HG02610 (cell line): ENCODE measurements around the gene HOXC5.

Experiments
- ATAC-seq: cut with Tn5 transposase; IDR thresholded peaks from one replicate; pipeline ENCODE4 v1.9.1; 2021; ENCODE audit warnings: mild to moderate bottlenecking, moderate library complexity; ENCODE audit not compliant: unreplicated experiment

The HOXC5 gene

GRCh38 chr12:54006559-54007220, 26.2 kb upstream of the HOXC5 start:
- ATAC-seq, result no peak

GRCh38 chr12:54007538-54008259, 25.2 kb upstream of the HOXC5 start:
- ATAC-seq, result no peak

DNA sequence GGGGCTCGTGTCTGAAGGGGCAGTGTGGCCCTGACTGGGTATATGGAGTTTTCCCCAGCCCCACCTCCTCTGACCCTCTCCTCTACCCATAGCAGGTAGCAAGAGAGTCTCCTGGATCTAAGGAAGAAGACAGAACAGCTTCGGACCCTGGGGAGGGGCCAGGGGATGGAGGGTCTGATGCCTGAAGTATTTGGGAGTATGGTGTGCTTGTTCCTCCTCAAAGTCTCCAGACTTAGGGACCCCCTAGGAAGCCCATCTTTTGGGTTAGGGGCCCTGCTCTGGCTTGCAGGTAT, 24.6 kb upstream of the HOXC5 start:
- no peak for ATAC-seq

DNA sequence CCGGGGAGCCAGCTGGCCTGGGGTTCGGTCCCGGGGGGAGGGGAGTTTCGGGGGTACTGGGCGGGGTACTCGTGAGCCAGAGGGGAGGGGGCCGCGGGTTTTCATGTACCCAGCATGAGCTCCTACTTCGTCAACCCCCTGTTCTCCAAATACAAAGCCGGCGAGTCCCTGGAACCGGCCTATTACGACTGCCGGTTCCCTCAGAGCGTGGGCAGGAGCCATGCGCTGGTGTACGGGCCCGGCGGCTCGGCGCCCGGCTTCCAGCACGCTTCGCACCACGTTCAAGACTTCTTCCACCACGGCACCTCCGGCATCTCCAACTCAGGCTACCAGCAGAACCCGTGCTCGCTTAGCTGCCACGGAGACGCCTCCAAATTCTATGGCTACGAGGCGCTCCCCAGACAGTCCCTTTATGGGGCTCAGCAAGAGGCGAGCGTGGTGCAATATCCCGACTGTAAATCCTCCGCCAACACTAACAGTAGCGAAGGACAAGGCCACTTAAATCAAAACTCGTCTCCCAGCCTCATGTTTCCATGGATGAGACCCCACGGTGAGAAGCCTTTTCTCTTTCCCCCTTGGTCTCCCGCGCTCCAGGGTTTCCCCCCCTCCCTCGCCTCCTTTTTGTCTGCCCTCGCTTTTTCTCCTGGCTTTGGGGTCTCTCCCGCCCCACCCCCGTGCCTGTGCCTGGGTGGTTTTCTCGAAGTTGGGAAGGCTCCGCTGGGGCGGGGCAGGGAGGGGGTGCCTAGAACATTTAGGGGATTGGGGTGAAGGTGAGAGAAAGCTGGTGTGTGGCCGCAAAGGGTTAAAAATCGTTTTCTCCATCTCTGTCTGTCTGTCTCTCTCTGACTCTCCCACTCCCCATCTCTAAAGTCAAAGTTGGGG, 23.4 kb upstream of the HOXC5 start:
- ATAC-seq, result no peak

DNA sequence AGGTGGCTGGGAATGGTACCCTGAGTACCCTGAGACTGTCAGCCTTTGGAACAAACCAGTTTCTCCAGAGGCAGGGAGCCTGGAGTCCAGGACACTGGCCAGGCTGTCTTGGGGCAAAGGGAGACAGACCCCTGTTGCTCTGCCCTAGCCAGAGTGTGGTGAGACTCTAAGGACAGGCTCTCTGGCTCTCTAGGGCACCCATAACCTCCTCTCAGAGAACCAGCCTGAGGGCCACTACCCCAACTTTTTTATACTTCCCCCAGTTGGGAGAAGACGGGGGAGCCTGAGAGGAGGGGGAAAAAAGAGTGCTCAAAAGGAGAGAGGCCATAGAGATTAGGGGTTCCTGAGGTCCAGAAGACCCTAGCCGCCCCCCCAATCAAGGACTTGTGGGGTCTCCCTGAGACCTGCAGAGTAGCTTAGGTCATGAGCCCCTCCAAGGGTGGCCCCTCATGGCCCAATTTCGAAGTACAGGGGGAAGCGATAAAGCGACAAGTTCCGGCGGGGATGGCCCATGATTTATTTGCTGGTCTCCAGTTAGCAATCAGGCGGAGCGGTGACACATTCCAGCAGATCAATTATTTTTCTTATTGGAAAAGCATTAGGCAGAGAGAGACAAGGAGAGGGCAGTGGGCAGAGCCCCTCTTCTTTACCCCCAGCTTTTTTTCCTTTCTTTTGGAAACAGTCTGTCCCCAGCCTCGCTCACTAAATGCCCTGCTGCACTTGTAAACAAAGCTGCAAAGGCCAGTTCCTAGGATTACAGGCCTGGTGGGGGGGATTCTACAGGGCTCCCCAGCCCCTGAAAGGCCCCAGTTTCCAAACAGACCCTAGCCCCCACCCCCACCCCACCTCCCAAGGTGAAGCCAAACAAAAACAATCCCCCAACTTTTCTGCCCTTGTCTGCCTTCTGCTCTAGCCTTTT, 22.5 kb upstream of the HOXC5 start:
- no peak for ATAC-seq

GRCh38 chr12:54010972-54011664, 21.7 kb upstream of the HOXC5 start:
- no peak for ATAC-seq

DNA sequence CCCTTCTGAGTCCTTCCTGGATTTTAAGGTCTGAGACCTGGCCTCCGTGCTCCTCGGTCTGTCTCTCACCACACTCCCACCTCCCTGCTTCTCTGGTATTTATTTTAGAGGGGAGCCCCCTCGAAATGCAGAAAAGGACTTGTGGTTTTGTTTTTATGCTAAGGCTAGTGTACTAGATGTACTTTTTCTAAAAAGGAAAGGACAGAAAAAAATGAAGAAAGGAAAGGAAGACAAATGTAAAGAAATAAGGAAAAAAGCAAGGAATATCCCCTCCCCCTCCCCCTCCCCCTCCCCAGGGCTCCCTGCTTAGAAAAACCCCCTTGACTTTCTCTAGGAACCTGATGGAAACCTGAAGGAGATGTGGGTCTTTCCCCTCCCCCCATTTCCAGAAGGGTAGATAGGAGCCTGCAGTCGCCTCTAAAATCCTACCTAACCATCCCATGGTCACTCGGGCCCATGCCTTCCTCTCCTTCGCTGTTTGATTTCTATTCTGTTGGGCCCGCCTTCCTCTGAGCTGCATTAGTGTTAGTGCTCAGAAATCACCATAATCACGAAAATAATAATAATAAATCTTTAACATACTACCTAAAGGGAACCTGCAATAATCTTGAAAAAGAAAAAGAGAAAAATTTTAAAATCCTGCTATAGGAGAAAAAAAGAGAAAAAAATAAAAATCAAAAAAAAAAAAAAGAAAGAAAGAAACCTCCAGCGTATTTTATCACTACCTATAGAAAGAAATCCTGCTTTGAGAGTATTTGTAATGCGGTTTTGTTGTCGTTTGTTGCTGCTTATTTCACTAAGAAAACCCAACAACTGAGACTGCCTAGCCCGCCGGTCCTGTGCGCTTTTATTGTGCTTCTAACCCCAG, 21.0 kb upstream of the HOXC5 start:
- no peak for ATAC-seq

GRCh38 chr12:54012631-54013409, 20.0 kb upstream of the HOXC5 start:
- ATAC-seq, result no peak

- no peak for ATAC-seq
Observed at GRCh38 chr12:54014377-54015017, 18.4 kb upstream of the HOXC5 start.

DNA sequence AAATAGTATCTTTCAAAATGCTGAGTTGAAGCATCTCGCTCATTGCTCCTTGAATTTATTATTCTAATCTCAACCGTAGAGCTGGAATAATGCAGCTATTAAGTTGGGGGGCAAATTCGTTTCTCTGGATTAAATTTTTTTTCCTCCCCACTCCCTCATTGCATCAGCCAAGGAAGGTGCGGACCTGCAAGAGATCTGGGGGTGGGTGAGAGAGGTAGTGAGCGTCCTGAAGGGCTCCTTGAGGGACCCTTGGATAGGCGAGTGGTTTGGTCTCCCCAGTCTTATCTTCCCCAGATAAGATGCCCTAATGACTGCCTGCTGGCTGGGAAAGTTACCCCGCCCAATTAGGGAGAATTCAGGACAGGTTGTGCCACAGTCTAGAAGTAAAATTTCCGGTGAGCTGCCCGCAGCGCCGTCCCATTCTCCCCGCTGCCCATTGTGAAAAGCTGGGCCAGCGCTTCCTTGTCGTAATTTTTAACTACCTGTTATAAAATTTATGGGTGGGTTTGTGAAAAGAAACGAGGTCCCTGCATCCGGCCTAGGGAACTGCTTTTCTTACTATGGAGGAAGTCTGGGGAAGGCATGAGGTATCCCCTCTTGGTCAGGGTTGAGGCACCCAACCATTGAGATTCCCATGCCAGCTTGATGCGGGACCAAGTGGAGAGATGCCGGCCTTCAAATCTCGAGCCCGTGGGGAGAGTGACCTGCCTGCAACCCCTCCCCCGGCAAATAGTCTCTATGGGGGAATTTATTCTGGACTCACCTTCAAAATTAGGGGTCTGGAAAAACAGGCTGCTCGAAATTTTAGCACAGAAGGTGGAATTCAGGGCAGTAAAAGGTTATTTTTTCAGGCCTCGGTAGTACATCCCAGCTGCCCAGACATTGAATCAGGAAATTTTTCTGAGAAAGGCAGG, 17.6 kb upstream of the HOXC5 start:
- ATAC-seq, result no peak

- no peak for ATAC-seq
Observed at GRCh38 chr12:54016051-54016450, 16.8 kb upstream of the HOXC5 start.

DNA sequence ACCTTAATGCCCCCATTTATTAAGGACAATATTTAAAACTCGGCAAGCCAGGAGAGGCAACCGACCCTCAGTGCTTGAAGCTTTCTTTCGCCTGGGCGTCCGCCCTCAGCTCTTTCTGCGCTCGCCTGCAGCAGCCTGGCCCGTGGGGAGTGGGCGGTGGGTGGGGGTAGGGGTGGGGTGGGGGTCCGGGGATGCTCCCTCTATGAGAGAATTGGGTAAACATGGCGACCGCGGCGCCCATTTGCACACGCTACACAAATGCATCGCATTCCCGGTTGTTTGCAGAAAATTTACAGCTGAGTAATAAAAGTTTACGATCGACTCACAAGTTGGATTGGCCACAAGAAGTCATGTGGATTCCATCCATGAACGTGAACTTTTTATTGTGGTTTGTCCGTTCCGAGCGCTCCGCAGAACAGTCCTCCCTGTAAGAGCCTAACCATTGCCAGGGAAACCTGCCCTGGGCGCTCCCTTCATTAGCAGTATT, 16.3 kb upstream of the HOXC5 start:
- no peak for ATAC-seq

DNA sequence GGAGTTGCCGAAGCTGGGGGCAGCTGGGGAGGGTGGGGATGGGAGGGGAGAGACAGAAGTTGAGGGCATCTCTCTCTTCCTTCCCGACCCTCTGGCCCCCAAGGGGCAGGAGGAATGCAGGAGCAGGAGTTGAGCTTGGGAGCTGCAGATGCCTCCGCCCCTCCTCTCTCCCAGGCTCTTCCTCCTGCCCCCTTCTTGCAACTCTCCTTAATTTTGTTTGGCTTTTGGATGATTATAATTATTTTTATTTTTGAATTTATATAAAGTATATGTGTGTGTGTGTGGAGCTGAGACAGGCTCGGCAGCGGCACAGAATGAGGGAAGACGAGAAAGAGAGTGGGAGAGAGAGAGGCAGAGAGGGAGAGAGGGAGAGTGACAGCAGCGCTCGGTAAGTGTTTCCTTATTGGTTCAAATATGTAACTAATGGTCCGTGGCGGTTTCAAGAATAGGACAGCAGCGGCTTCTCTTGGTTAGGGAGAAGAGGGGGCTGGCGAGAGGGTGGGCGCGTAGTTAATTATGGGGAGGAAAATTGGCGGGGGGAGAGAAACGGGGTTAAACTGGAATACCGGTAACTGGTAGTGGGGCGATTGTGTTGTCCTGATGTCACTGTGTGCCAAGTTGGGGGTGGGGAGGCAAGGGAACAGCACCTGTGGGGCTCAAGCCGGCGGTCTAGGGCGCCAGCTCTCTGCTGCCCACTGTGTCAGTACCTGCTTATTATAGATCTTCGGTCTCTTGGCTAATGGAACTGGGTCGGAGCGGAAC, 15.6 kb upstream of the HOXC5 start:
- ATAC-seq, result peak; percentile 21

DNA sequence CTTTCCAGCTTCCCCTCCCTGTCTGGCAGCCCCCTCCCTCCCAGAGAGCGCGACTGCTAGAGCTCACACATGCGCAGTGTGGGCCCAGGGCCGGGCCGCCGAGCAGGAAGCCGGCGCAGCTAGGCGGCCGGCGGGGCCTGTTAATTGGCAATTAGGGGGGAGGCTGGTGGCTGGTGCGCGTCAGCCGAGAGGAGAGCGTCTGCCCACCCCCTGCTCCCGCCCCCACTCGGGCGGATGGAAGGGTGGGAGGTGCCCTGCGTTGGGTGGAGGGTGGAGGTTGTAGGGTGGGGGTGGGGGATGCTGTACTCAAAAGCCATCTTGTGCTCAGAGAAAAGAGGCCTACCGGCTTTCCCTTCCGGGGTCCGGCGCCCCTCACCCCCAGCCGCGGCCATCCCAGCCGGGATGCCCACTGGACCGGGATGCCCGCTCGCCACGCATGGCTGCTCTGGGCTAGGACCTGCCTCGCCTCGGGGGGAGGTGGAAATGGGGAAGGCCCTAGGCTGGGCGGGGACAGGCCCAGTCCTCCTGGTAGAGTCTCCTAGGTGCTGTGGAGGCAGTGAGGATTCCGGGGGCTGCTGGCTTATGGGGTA, 14.9 kb upstream of the HOXC5 start:
- peak; percentile 77 for ATAC-seq

GRCh38 chr12:54018468-54018984, 14.3 kb upstream of the HOXC5 start:
- ATAC-seq, result no peak
